H1 (cell line): ENCODE measurements around the gene ERVFRD-1. TPM values are rescaled to one million over a fixed set of nuclear protein-coding genes. Genes with fewer than 3 reads are reported as not detected.

ENCODE experiments used
- CTCF ChIA-PET: fragments of 300-600 bp; sonication (Branson Sonifier 250); formaldehyde crosslinking; loops from one replicate; lab custom pipeline; 2021; ENCODE audit not compliant: partially characterized antibody; lab: Charles Lee
- POLR2A ChIA-PET: fragments of 300-600 bp; sonication (Branson Sonifier 250); formaldehyde crosslinking; loops from one replicate; lab custom pipeline; 2021; ENCODE audit warnings: inconsistent platforms; ENCODE audit not compliant: partially characterized antibody; lab: Charles Lee
- DNase-seq, 2 experiments: peaks; one replicate each; pipeline versions ENCODE4 v3.0.0 to v3.0.0-alpha.2; 2010 to 2022; ENCODE audit warnings: low spot score in 2 of 2, low read depth in 1 of 2, mixed read lengths in 1 of 2
- FAIRE-seq: peaks from 2 replicates; lab custom pipeline; 2011; peaks lifted over from hg19 to GRCh38; lab: Jason Lieb, UNC
- H2AFZ ChIP-seq: 2 replicates; pipeline ENCODE4 v1.8.1; 2012; ENCODE audit warnings: low read length, inconsistent platforms
- H2AK5ac ChIP-seq: 2 replicates; pipeline ENCODE4 v1.6.1; 2013; ENCODE audit warnings: low read depth, low read length
- H2BK120ac ChIP-seq: replicated peaks from 2 replicates; pipeline ENCODE3; 2013; ENCODE audit warnings: low read depth, low read length, inconsistent platforms
- H2BK12ac ChIP-seq: 2 replicates; pipeline ENCODE4 v1.6.1; 2013; ENCODE audit warnings: low read depth, low read length
- H2BK15ac ChIP-seq: 2 replicates; pipeline ENCODE4 v1.6.1; 2013; ENCODE audit warnings: low read length
- H2BK20ac ChIP-seq: 2 replicates; pipeline ENCODE4 v1.6.1; 2013; ENCODE audit warnings: low read length
- H2BK5ac ChIP-seq: 2 replicates; pipeline ENCODE4 v1.6.1; 2013; ENCODE audit warnings: low read depth, low read length
- H3K14ac ChIP-seq: 2 replicates; pipeline ENCODE4 v1.6.1; 2013; ENCODE audit warnings: inconsistent platforms; ENCODE audit not compliant: insufficient read length
- H3K18ac ChIP-seq: 2 replicates; pipeline ENCODE4 v1.6.1; 2013; ENCODE audit warnings: low read length; ENCODE audit errors: extremely low read depth
- H3K23ac ChIP-seq: 2 replicates; pipeline ENCODE4 v1.6.1; 2013; ENCODE audit warnings: inconsistent platforms; ENCODE audit not compliant: insufficient read length
- H3K23me2 ChIP-seq: 2 replicates; pipeline ENCODE4 v1.6.1; 2013; ENCODE audit warnings: low read depth, low read length
- H3K27ac ChIP-seq: 2 replicates; pipeline ENCODE4 v1.6.1; 2011; ENCODE audit warnings: low read depth, low read length, inconsistent platforms
- H3K27me3 ChIP-seq, 4 experiments: replicated peaks in 1 of 4; 1 replicate in 1 of 4; 2 replicates in 3 of 4; pipeline versions ENCODE4 v1.6.1 to v1.8.1; 2011 to 2013; ENCODE audit warnings: low read length in 3 of 4, mild to moderate bottlenecking in 3 of 4, inconsistent platforms in 2 of 4, mixed read lengths in 2 of 4, moderate library complexity in 1 of 4; ENCODE audit not compliant: control insufficient read depth in 3 of 4, insufficient read depth in 3 of 4; ENCODE audit errors: extremely low read depth in 1 of 4
- H3K36me3 ChIP-seq, 4 experiments: 2 replicates each; pipeline versions ENCODE4 v1.6.1 to v1.8.1; 2011 to 2013; ENCODE audit warnings: mild to moderate bottlenecking in 4 of 4, low read length in 3 of 4, moderate library complexity in 2 of 4, control low read depth in 1 of 4, inconsistent platforms in 1 of 4; ENCODE audit not compliant: insufficient read depth in 4 of 4, control insufficient read depth in 2 of 4
- H3K4ac ChIP-seq: replicated peaks from 2 replicates; pipeline ENCODE3; 2013; ENCODE audit warnings: low read length, low read depth, mixed read lengths, inconsistent platforms; ENCODE audit not compliant: insufficient read length
- H3K4me1 ChIP-seq, 4 experiments: replicated peaks in 1 of 4; 1 replicate in 1 of 4; 2 replicates in 3 of 4; pipeline versions ENCODE4 v1.6.1 to v1.8.1; 2011 to 2013; ENCODE audit warnings: low read length in 3 of 4, inconsistent platforms in 2 of 4, mixed read lengths in 1 of 4; ENCODE audit not compliant: insufficient read depth in 4 of 4, control insufficient read depth in 3 of 4
- H3K4me2 ChIP-seq, 2 experiments: 2 replicates each; pipeline versions ENCODE4 v1.6.1 to v1.8.1; 2011 to 2013; ENCODE audit warnings: low read depth in 2 of 2, low read length in 2 of 2, control low read depth in 1 of 2, inconsistent platforms in 1 of 2, mild to moderate bottlenecking in 1 of 2; ENCODE audit not compliant: insufficient read depth in 1 of 2
- H3K4me3 ChIP-seq, 4 experiments: fragments of 200-600, 300-600 bp in 1 of 4; sonication (generic), shearing (Covaris generic), sonication (Bioruptor Twin) in 1 of 4; 2 replicates each; pipeline versions ENCODE4 v1.5.1 to v1.8.1; 2011 to 2016; ENCODE audit warnings: low read length in 4 of 4, low read depth in 3 of 4, control low read depth in 2 of 4, inconsistent platforms in 2 of 4, mild to moderate bottlenecking in 2 of 4, mixed read lengths in 1 of 4, moderate library complexity in 1 of 4; ENCODE audit not compliant: insufficient read depth in 2 of 4; ENCODE audit errors: extremely low read depth in 1 of 4
- H3K56ac ChIP-seq: replicated peaks from 2 replicates; pipeline ENCODE3; 2013; ENCODE audit warnings: low read depth, mild to moderate bottlenecking, mixed read lengths, low read length, inconsistent platforms; ENCODE audit not compliant: insufficient read length
- H3K79me1 ChIP-seq: 2 replicates; pipeline ENCODE4 v1.6.1; 2013; ENCODE audit warnings: low read depth, low read length, control low read depth
- H3K79me2 ChIP-seq, 2 experiments: 2 replicates each; pipeline versions ENCODE4 v1.6.1 to v1.8.1; 2012 to 2013; ENCODE audit warnings: low read length in 2 of 2, mild to moderate bottlenecking in 2 of 2, inconsistent platforms in 1 of 2; ENCODE audit not compliant: insufficient read depth in 2 of 2, control insufficient read depth in 1 of 2
- H3K9ac ChIP-seq, 4 experiments: replicated peaks in 1 of 4; 1 replicate in 1 of 4; 2 replicates in 3 of 4; pipeline versions ENCODE4 v1.6.1 to v1.8.1; 2011 to 2013; ENCODE audit warnings: low read depth in 3 of 4, low read length in 3 of 4, control low read depth in 2 of 4, mild to moderate bottlenecking in 2 of 4, moderate library complexity in 2 of 4, inconsistent platforms in 1 of 4; ENCODE audit errors: extremely low read depth in 1 of 4
- H3K9me3 ChIP-seq, 2 experiments: 2 replicates each; pipeline versions ENCODE4 v1.6.1 to v1.8.1; 2012 to 2013; ENCODE audit warnings: mild to moderate bottlenecking in 2 of 2, moderate library complexity in 2 of 2, control low read depth in 1 of 2, inconsistent platforms in 1 of 2, low read depth in 1 of 2, low read length in 1 of 2, mixed read lengths in 1 of 2; ENCODE audit not compliant: insufficient read depth in 2 of 2
- H4K20me1 ChIP-seq, 2 experiments: replicated peaks in 1 of 2; 2 replicates each; pipeline versions ENCODE3 to v1.8.1; 2011 to 2013; ENCODE audit warnings: inconsistent platforms in 2 of 2, low read length in 2 of 2, mild to moderate bottlenecking in 1 of 2; ENCODE audit not compliant: insufficient read depth in 2 of 2, control insufficient read depth in 1 of 2
- H4K5ac ChIP-seq: 2 replicates; pipeline ENCODE4 v1.6.1; 2013; ENCODE audit warnings: low read length, low read depth, mixed read lengths, inconsistent platforms; ENCODE audit not compliant: insufficient read length
- H4K8ac ChIP-seq: 2 replicates; pipeline ENCODE4 v1.8.0; 2013; ENCODE audit warnings: mild to moderate bottlenecking, moderate library complexity, low read length, inconsistent platforms; ENCODE audit not compliant: insufficient read depth; ENCODE audit errors: extremely low read depth
- H4K91ac ChIP-seq: replicated peaks from 2 replicates; pipeline ENCODE3; 2013; ENCODE audit warnings: low read length, mixed read lengths, inconsistent platforms; ENCODE audit not compliant: insufficient read length
- BACH1 ChIP-seq: IDR thresholded peaks from 2 replicates; pipeline ENCODE4 v1.6.1; 2012; ENCODE audit warnings: low read length, improper control_type of control experiment
- WGBS, 2 experiments: shearing (Covaris generic) in 1 of 2; methylation state at CpG; one replicate each; pipeline versions ENCODE4 v1.1.6 to v1.1.7; 2013 to 2015; ENCODE audit warnings: low lambda C conversion rate in 2 of 2, mixed read lengths in 2 of 2, inconsistent platforms in 1 of 2, low coverage in 1 of 2, missing lambda C conversion rate in 1 of 2; ENCODE audit not compliant: insufficient replicate concordance in 2 of 2, insufficient coverage in 1 of 2, insufficient read length in 1 of 2; ENCODE audit errors: extremely low coverage in 1 of 2, missing lambda C conversion rate in 1 of 2; 5-methylcytosine and 5-hydroxymethylcytosine counted together
- polyA plus RNA-seq, 7 experiments: library from polyadenylated mRNA; depleted of rRNA in 3 of 7; stranded (reverse) in 5 of 7; unstranded in 2 of 7; fragments of >200 nt in 5 of 7; fragments of 200-250 nt in 2 of 7; gene quantifications; 1 replicate in 5 of 7; 2 replicates in 1 of 7; 4 replicates in 1 of 7; pipeline versions ENCODE4 v1.2.1 to v1.2.3, GENCODE V29; 2011 to 2013; ENCODE audit warnings: missing spikeins in 2 of 7, mixed read lengths in 2 of 7
- total RNA-seq: library from RNA; stranded (reverse); fragmentation: NEBNext Ultra II Directional; extraction: Animal tissue kit (Norgen Biotek cat#: 25700); gene quantifications from 2 replicates; pipeline ENCODE4 v1.2.1, GENCODE V29; 2021
- TF ChIP-seq, protein P1 (sequence below), 3 experiments: IDR thresholded peaks; 1 replicate in 2 of 3; 2 replicates in 1 of 3; pipeline versions ENCODE4 v1.5.1 to v1.6.1; 2011; ENCODE audit warnings: low read length in 3 of 3, mild to moderate bottlenecking in 3 of 3, inconsistent platforms in 2 of 3, low read depth in 1 of 3, moderate library complexity in 1 of 3; ENCODE audit not compliant: insufficient read depth in 1 of 3; ENCODE audit errors: control extremely low read depth in 1 of 3

The ERVFRD-1 gene
- total and polyA plus RNA-seq, 2 of the 8 experiments (the other 6 are each of a cell fraction or from before 2014, with no cell fraction given) = not detected

DNA sequence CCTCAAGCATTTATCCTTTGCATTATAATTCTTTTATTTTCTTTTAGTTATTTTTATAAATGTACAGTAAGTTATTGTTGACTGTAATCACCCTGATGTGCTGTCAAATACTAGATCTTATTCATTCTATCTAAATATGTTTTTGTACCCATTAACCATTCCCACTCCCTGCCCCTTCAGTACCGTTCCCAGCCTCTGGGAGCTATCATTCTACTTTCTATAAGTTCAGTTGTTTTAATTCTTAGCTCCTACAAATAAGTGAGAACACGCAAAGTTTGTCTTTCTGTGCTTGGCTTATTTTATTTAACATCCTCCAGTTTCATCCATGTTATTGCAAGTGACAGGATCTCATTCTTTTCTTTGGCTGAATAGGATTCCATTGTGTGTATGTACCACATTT, 12.5 kb upstream of the ERVFRD-1 start:
- H3K18ac ChIP-seq = no peak overlapping the region
- H3K4me3 ChIP-seq = no peak overlapping the region
- no peak overlapping the region for H2BK5ac ChIP-seq
- 87% methylated on average over 2 of the region's 2 CpGs; no CpG with 5 or more reads in 1 of the 2 experiments for WGBS, 2 experiments
- no peak overlapping the region for H2AFZ ChIP-seq
- H3K23ac ChIP-seq = no peak overlapping the region
- no peaks in the 10 kb centered on the region for H3K36me3 ChIP-seq
- H2BK20ac ChIP-seq = no peak overlapping the region
- no peak overlapping the region for H2BK12ac ChIP-seq
- no peak overlapping the region for H4K91ac ChIP-seq
- H2AK5ac ChIP-seq = no peak overlapping the region
- no peak overlapping the region for H3K14ac ChIP-seq
- H4K5ac ChIP-seq = no peak overlapping the region
- FAIRE-seq (no peak), DNase-seq (no peak)
- no peak overlapping the region for H4K8ac ChIP-seq
- no peak overlapping the region for H2BK15ac ChIP-seq
- CTCF ChIA-PET = interaction anchor here (0.6 to 2.1 kb wide), 10 partner anchors 9 to 373 kb away, joined by 3 to 7 read pairs (median 4); partner anchors contain the start of gene ERVFRD-1
- H3K9me3 ChIP-seq = no peaks in the 10 kb centered on the region
- H3K23me2 ChIP-seq = no peaks in the 10 kb centered on the region
- H4K20me1 ChIP-seq = peaks cover 2 to 14% of the 10 kb centered on the region in 2 experiments
- H3K9ac ChIP-seq = no peak overlapping the region
- H3K4ac ChIP-seq = no peak overlapping the region
- H3K79me2 ChIP-seq = peaks cover 0 to 46% of the 10 kb centered on the region in 2 experiments; a peak in 2 of 4 replicates
- no peak overlapping the region for H3K56ac ChIP-seq
- POLR2A ChIA-PET = no interaction called here
- no peak overlapping the region for H3K4me2 ChIP-seq
- H3K27me3 ChIP-seq = no peaks in the 10 kb centered on the region
- peaks cover 5% of the 10 kb centered on the region for H3K79me1 ChIP-seq
- TF ChIP-seq, protein P1, sequence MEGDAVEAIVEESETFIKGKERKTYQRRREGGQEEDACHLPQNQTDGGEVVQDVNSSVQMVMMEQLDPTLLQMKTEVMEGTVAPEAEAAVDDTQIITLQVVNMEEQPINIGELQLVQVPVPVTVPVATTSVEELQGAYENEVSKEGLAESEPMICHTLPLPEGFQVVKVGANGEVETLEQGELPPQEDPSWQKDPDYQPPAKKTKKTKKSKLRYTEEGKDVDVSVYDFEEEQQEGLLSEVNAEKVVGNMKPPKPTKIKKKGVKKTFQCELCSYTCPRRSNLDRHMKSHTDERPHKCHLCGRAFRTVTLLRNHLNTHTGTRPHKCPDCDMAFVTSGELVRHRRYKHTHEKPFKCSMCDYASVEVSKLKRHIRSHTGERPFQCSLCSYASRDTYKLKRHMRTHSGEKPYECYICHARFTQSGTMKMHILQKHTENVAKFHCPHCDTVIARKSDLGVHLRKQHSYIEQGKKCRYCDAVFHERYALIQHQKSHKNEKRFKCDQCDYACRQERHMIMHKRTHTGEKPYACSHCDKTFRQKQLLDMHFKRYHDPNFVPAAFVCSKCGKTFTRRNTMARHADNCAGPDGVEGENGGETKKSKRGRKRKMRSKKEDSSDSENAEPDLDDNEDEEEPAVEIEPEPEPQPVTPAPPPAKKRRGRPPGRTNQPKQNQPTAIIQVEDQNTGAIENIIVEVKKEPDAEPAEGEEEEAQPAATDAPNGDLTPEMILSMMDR (IDR thresholded peaks at IDR 0.05; ENCODE audit: control extremely low read depth in 1 of 3, insufficient read depth in 1 of 3, low read depth in 1 of 3, low read length in 3 of 3) = peak in 1 of 3 experiments; percentile 7; a peak in 1 of 4 replicates
- no peak for TF ChIP-seq BACH1
- TF ChIP-seq, all 59 proteins: peak for 1
- no peak overlapping the region for H3K27ac ChIP-seq
- no peak overlapping the region for H2BK120ac ChIP-seq
- peaks cover 0 to 9% (median 3%) of the 10 kb centered on the region in 4 experiments; a peak in 3 of 7 replicates for H3K4me1 ChIP-seq
